IMR-90 (cell line): ENCODE data around the gene RPS4Y2. TPM values are rescaled to one million over a fixed set of nuclear protein-coding genes. Genes with fewer than 3 reads are reported as not detected.

ENCODE experiments used
- ATAC-seq: fragments of 200-7000 bp; cut with Tn5 transposase; 2 replicates; pipeline ENCODE4 v1.9.1; 2020; ENCODE audit warnings: low read depth, mild to moderate bottlenecking, moderate library complexity
- BruUV-seq: library from RNA; stranded (reverse); fragments of 400-500 nt; replicated peaks from 2 replicates; lab custom pipeline; 2021; lab: Mats Ljungman, UMichigan
- CTCF ChIA-PET: fragments of 300-600 bp; formaldehyde crosslinking; extraction: SDS; loops from one replicate; lab custom pipeline; 2021; ENCODE audit warnings: antibody characterized with exemption; lab: Yijun Ruan, JAX
- POLR2A ChIA-PET: fragments of 300-600 bp; sonication (Branson Sonifier 250); formaldehyde crosslinking; loops from one replicate; lab custom pipeline; 2022; ENCODE audit warnings: antibody characterized with exemption; ENCODE audit not compliant: unreplicated experiment; lab: Charles Lee
- DNase-seq: peaks from one replicate; pipeline ENCODE4 v3.0.0; 2013
- H2AFZ ChIP-seq: replicated peaks from 2 replicates; pipeline ENCODE3; 2013; ENCODE audit warnings: low read length, mild to moderate bottlenecking; ENCODE audit not compliant: poor library complexity
- H2AK5ac ChIP-seq: 2 replicates; pipeline ENCODE4 v1.6.1; 2013; ENCODE audit warnings: low read depth, low read length, inconsistent platforms
- H2AK9ac ChIP-seq: replicated peaks from 2 replicates; pipeline ENCODE3; 2013; ENCODE audit warnings: mild to moderate bottlenecking, low read depth, low read length, moderate library complexity; ENCODE audit not compliant: poor library complexity
- H2BK120ac ChIP-seq: 2 replicates; pipeline ENCODE4 v1.6.1; 2013; ENCODE audit warnings: low read depth, low read length, inconsistent platforms
- H2BK15ac ChIP-seq: 3 replicates; pipeline ENCODE4 v1.6.1; 2013; ENCODE audit warnings: low read depth, low read length, inconsistent platforms
- H2BK20ac ChIP-seq: 2 replicates; pipeline ENCODE4 v1.6.1; 2013; ENCODE audit warnings: low read depth, mild to moderate bottlenecking, inconsistent platforms, low read length, moderate library complexity
- H2BK5ac ChIP-seq: 2 replicates; pipeline ENCODE4 v1.6.1; 2013; ENCODE audit warnings: mild to moderate bottlenecking, low read depth, low read length, inconsistent platforms; ENCODE audit not compliant: poor library complexity, severe bottlenecking
- H3K14ac ChIP-seq: replicated peaks from 2 replicates; pipeline ENCODE4 v1.6.1; 2013; ENCODE audit warnings: low read depth, low read length, inconsistent platforms
- H3K18ac ChIP-seq: 2 replicates; pipeline ENCODE4 v1.6.1; 2013; ENCODE audit warnings: low read depth, low read length, control low read depth
- H3K23ac ChIP-seq: 2 replicates; pipeline ENCODE4 v1.6.1; 2013; ENCODE audit warnings: low read depth, low read length, inconsistent platforms
- H3K27ac ChIP-seq: 2 replicates; pipeline ENCODE4 v1.5.1; 2013; ENCODE audit warnings: mild to moderate bottlenecking, control low read depth, low read length; ENCODE audit not compliant: insufficient read depth
- H3K27me3 ChIP-seq: 2 replicates; pipeline ENCODE4 v1.6.1; 2013; ENCODE audit warnings: low read length; ENCODE audit not compliant: control insufficient read depth, insufficient read depth
- H3K36me3 ChIP-seq: 2 replicates; pipeline ENCODE4 v1.6.1; 2013; ENCODE audit warnings: low read length, mixed read lengths; ENCODE audit not compliant: control insufficient read depth, insufficient read depth
- H3K4ac ChIP-seq: 2 replicates; pipeline ENCODE4 v1.6.1; 2013; ENCODE audit warnings: low read depth, low read length, inconsistent platforms
- H3K4me1 ChIP-seq: 2 replicates; pipeline ENCODE4 v1.6.1; 2013; ENCODE audit warnings: low read length, mixed read lengths; ENCODE audit not compliant: control insufficient read depth, insufficient read depth
- H3K4me2 ChIP-seq: 2 replicates; pipeline ENCODE4 v1.6.1; 2013; ENCODE audit warnings: low read depth, mild to moderate bottlenecking, control low read depth, low read length, moderate library complexity
- H3K4me3 ChIP-seq: 2 replicates; pipeline ENCODE4 v1.5.1; 2013; ENCODE audit warnings: low read depth, mild to moderate bottlenecking, control low read depth, low read length, moderate library complexity; ENCODE audit not compliant: insufficient read depth
- H3K56ac ChIP-seq: 2 replicates; pipeline ENCODE4 v1.6.1; 2013; ENCODE audit warnings: low read length, inconsistent platforms; ENCODE audit not compliant: insufficient read depth; ENCODE audit errors: extremely low read depth
- H3K79me1 ChIP-seq, 2 experiments: 2 replicates each; pipeline ENCODE4 v1.6.1; 2013; ENCODE audit warnings: low read length in 2 of 2, inconsistent platforms in 1 of 2, low read depth in 1 of 2
- H3K9ac ChIP-seq: 2 replicates; pipeline ENCODE4 v1.6.1; 2013; ENCODE audit warnings: low read depth, low read length, control low read depth
- H3K9me1 ChIP-seq: 2 replicates; pipeline ENCODE4 v1.6.1; 2013; ENCODE audit warnings: low read length, inconsistent platforms; ENCODE audit not compliant: insufficient read depth
- H3K9me3 ChIP-seq: 2 replicates; pipeline ENCODE4 v1.6.1; 2013; ENCODE audit warnings: low read length; ENCODE audit not compliant: control insufficient read depth, insufficient read depth
- H4K20me1 ChIP-seq: 2 replicates; pipeline ENCODE4 v1.6.1; 2013; ENCODE audit warnings: low read length, inconsistent platforms; ENCODE audit not compliant: insufficient read depth
- H4K5ac ChIP-seq: 2 replicates; pipeline ENCODE4 v1.6.1; 2013; ENCODE audit warnings: mild to moderate bottlenecking, low read depth, low read length, control low read depth
- H4K8ac ChIP-seq, 2 experiments: 2 replicates each; pipeline ENCODE4 v1.6.1; 2013; ENCODE audit warnings: low read depth in 2 of 2, low read length in 2 of 2, control low read depth in 1 of 2, inconsistent platforms in 1 of 2
- H4K91ac ChIP-seq: 2 replicates; pipeline ENCODE4 v1.6.1; 2013; ENCODE audit warnings: low read depth, low read length, inconsistent platforms; ENCODE audit not compliant: insufficient read depth
- BHLHE40 ChIP-seq: fragments of 150-350 bp; IDR thresholded peaks from 2 replicates; pipeline ENCODE4 v1.6.1; 2016; ENCODE audit warnings: mild to moderate bottlenecking, low read depth, low read length
- CEBPB ChIP-seq: IDR thresholded peaks from 2 replicates; pipeline ENCODE4 v1.6.1; 2012; ENCODE audit warnings: low read depth, low read length, improper control_type of control experiment
- CTCF ChIP-seq: conservative IDR thresholded peaks from 2 replicates; pipeline ENCODE4 v1.5.1; 2012; ENCODE audit warnings: mild to moderate bottlenecking, low read depth, low read length, improper control_type of control experiment
- MAFK ChIP-seq: IDR thresholded peaks from 2 replicates; pipeline ENCODE4 v1.6.1; 2012; ENCODE audit warnings: low read depth, low read length, improper control_type of control experiment
- MXI1 ChIP-seq: IDR thresholded peaks from 2 replicates; pipeline ENCODE4 v1.6.1; 2012; ENCODE audit warnings: low read depth, mild to moderate bottlenecking, low read length, moderate library complexity, borderline replicate concordance
- NFE2L2 ChIP-seq: fragments of 150-350 bp; IDR thresholded peaks from 2 replicates; pipeline ENCODE4 v1.6.1; 2016; ENCODE audit warnings: low read depth, mild to moderate bottlenecking, low read length
- RCOR1 ChIP-seq: IDR thresholded peaks from 2 replicates; pipeline ENCODE4 v1.6.1; 2012; ENCODE audit warnings: mild to moderate bottlenecking, low read length, improper control_type of control experiment; ENCODE audit not compliant: insufficient replicate concordance
- WGBS, 2 experiments: methylation state at CpG; one replicate each; pipeline versions ENCODE4 v1.1.5 to v1.1.7; 2013; ENCODE audit warnings: missing lambda C conversion rate in 2 of 2; ENCODE audit not compliant: insufficient read length in 1 of 2; ENCODE audit errors: extremely low coverage in 2 of 2; 5-methylcytosine and 5-hydroxymethylcytosine counted together
- dilution Hi-C: fragments of 300-500 bp; cut with HindIII; formaldehyde crosslinking; loops from one replicate; pipeline ENCODE4 v1.14.3; 2018; ENCODE audit warnings: low sequenced_read_pairs; ENCODE audit not compliant: unreplicated experiment
- in situ Hi-C: fragments of 300-500 bp; cut with MboI; formaldehyde crosslinking; loops from 3 replicates; pipeline ENCODE4 v1.14.3; 2019; ENCODE audit warnings: low sequenced_read_pairs, inconsistent platforms, mixed read lengths
- intact Hi-C: fragments of 100-400 bp; cut with micrococcal nuclease; formaldehyde crosslinking; loops from 2 replicates; pipeline ENCODE4 v1.10.0; 2022
- polyA plus RNA-seq, 3 experiments: library from polyadenylated mRNA; depleted of rRNA; stranded (reverse); fragments of >200 nt; gene quantifications; 2 replicates each; pipeline ENCODE4 v1.2.3, GENCODE V29; 2012; ENCODE audit warnings: low replicate concordance in 1 of 3
- total RNA-seq: library from RNA; depleted of rRNA; stranded (reverse); fragments of >200 nt; gene quantifications from 2 replicates; pipeline ENCODE4 v1.2.3, GENCODE V29; 2012

Gene RPS4Y2
- total and polyA plus RNA-seq, 2 of the 4 experiments (the other 2 are of a cell fraction), result not detected

- ATAC-seq (no peak), DNase-seq (no peak)
- intact Hi-C loops, result no loop called here
- H2BK20ac ChIP-seq, result no peak overlapping the region
- H3K56ac ChIP-seq, result no peak overlapping the region
- no peaks in the 10 kb centered on the region for H3K9me3 ChIP-seq
- no peak overlapping the region for H2BK5ac ChIP-seq
- no peak overlapping the region for H3K4me3 ChIP-seq
- H3K18ac ChIP-seq, result no peak overlapping the region
- no peak overlapping the region for H2AK9ac ChIP-seq
- no peaks in the 10 kb centered on the region for H3K4me1 ChIP-seq
- no peak overlapping the region for H3K27ac ChIP-seq
- H4K5ac ChIP-seq, result no peak overlapping the region
- in situ Hi-C loops, result no loop called here
- H3K23ac ChIP-seq, result no peak overlapping the region
- no peak for TF ChIP-seq CTCF
- no peak for TF ChIP-seq RCOR1
- no peak for TF ChIP-seq MAFK
- TF ChIP-seq BHLHE40, result no peak
- no peak for TF ChIP-seq NFE2L2
- no peak for TF ChIP-seq CEBPB
- no peak for TF ChIP-seq MXI1
- no peak overlapping the region for H3K4me2 ChIP-seq
- H4K91ac ChIP-seq, result no peak overlapping the region
- no peaks in the 10 kb centered on the region for H4K20me1 ChIP-seq
- no peak overlapping the region for H2AFZ ChIP-seq
- no TSS peak for BruUV-seq
- no peak overlapping the region for H3K4ac ChIP-seq
- H3K79me1 ChIP-seq, result no peaks in the 10 kb centered on the region
- H2BK120ac ChIP-seq, result no peak overlapping the region
- no peak overlapping the region for H2AK5ac ChIP-seq
- no peak overlapping the region for H3K14ac ChIP-seq
- no peak overlapping the region for H4K8ac ChIP-seq
- no peaks in the 10 kb centered on the region for H3K36me3 ChIP-seq
- H3K9me1 ChIP-seq, result no peaks in the 10 kb centered on the region
- dilution Hi-C loops, result no loop called here
- ChIA-PET CTCF (no interaction called here), POLR2A (no interaction called here)
- H2BK15ac ChIP-seq, result no peak overlapping the region
- H3K27me3 ChIP-seq, result no peaks in the 10 kb centered on the region
- no CpG with 5 or more reads among the region's 2 CpGs for WGBS, 2 experiments
- H3K9ac ChIP-seq, result no peak overlapping the region
These were observed 24.9 kb downstream of the RPS4Y2 start for GRCh38 chrY:20780776-20781175.
